ENCODE measurements around the gene RPSA. TPM values are rescaled to one million over a fixed set of nuclear protein-coding genes. Genes with fewer than 3 reads are reported as not detected.
"Not testable (repeated sequence)": the region's sequence is repeated elsewhere in the genome, so short reads cannot be mapped to it uniquely, and the experiment has no call there.

Gene RPSA
- total and polyA plus RNA-seq, 5 experiments from 2014 or later = 1,242 to 1,579 (median 1,388) TPM

- ATAC-seq (no peak), DNase-seq (no peak)
- peak overlapping the region in 3 of 10 donors; percentile 11 to 52 (median 26) for H3K27ac Mint-ChIP-seq
- POLR2A ChIA-PET = no interaction called here
- H3K27me3 Mint-ChIP-seq = no peaks in the 10 kb centered on the region
- H3K4me1 Mint-ChIP-seq = peaks cover 29 to 47% (median 41%) of the 10 kb centered on the region in 4 donors
- peaks cover 9 to 72% (median 30%) of the 10 kb centered on the region in 3 donors for H3K36me3 Mint-ChIP-seq
- no peak overlapping the region for H3K4me3 Mint-ChIP-seq
- no peaks in the 10 kb centered on the region for H3K9me3 Mint-ChIP-seq
Measured at GRCh38 chr3:39412668-39413260, 6.2 kb downstream of the RPSA start.

- peaks cover 5 to 61% (median 25%) of the 10 kb centered on the region in 3 donors for H3K36me3 Mint-ChIP-seq
- no peaks in the 10 kb centered on the region for H3K9me3 Mint-ChIP-seq
- no peak overlapping the region for H3K4me3 Mint-ChIP-seq
Measured at GRCh38 chr3:39413691-39414420, 7.3 kb downstream of the RPSA start.

GRCh38 chr3:39414421-39414907, 7.9 kb downstream of the RPSA start:
- ATAC-seq (peak; percentile 16 to 26), DNase-seq (peak in 1 of 10 donors; percentile 14)
- Mint-ChIP-seq H3K27ac (peak overlapping the region; percentile 16 to 93 (median 73)), H3K4me1 (peaks cover 27 to 35% (median 31%) of the 10 kb centered on the region in 4 donors), H3K36me3 (peaks cover 5 to 56% (median 25%) of the 10 kb centered on the region in 3 donors), H3K9me3 (no peaks in the 10 kb centered on the region), H3K27me3 (no peaks in the 10 kb centered on the region), H3K4me3 (peak overlapping the region in 1 of 10 donors; percentile 39)
- POLR2A ChIA-PET = interaction anchor here (3.9 kb wide), 1 partner anchor 7 kb away, joined by 29 read pairs; the partner anchor contains the start of gene RPSA

More at GRCh38 chr3:39413691-39414420, 7.3 kb downstream of the RPSA start:
- ATAC-seq (peak; percentile 15 to 16), DNase-seq (no peak)
- Mint-ChIP-seq H3K4me1 (peaks cover 27 to 41% (median 36%) of the 10 kb centered on the region in 4 donors), H3K27me3 (no peaks in the 10 kb centered on the region), H3K27ac (peak overlapping the region in 7 of 10 donors; percentile 56 to 93 (median 81))
- POLR2A ChIA-PET = no interaction called here

- H3K4me3 Mint-ChIP-seq, H3K27me3 Mint-ChIP-seq, DNase-seq, H3K9me3 Mint-ChIP-seq, ATAC-seq: not testable (repeated sequence)
- Mint-ChIP-seq H3K36me3 (peaks cover 5 to 47% (median 21%) of the 10 kb centered on the region in 3 donors), H3K4me1 (peaks cover 19 to 28% (median 25%) of the 10 kb centered on the region in 4 donors), H3K27ac (peak overlapping the region in 4 of 10 donors; percentile 9 to 92 (median 48))
- POLR2A ChIA-PET = interaction anchor here (3.9 kb wide), 1 partner anchor 8 kb away, joined by 29 read pairs; the partner anchor contains the start of gene RPSA
Measured at GRCh38 chr3:39415302-39415701, 8.8 kb downstream of the RPSA start.

GRCh38 chr3:39415983-39416382, 9.5 kb downstream of the RPSA start:
- ATAC-seq (no peak), DNase-seq (no peak)
- Mint-ChIP-seq H3K9me3 (no peaks in the 10 kb centered on the region), H3K36me3 (peaks cover 5 to 42% (median 21%) of the 10 kb centered on the region in 3 donors), H3K4me1 (peaks cover 15 to 23% (median 21%) of the 10 kb centered on the region in 4 donors), H3K27ac (peak overlapping the region in 6 of 10 donors; percentile 10 to 92 (median 54)), H3K27me3 (peaks cover 0 to 4% (median 3%) of the 10 kb centered on the region in 5 donors), H3K4me3 (no peak overlapping the region)
- POLR2A ChIA-PET = interaction anchor here (0.7 to 3.9 kb wide), 2 partner anchors 9 to 14 kb away, joined by 5 to 29 read pairs; partner anchors contain the start of gene RPSA

- not testable (repeated sequence) for ATAC-seq
- peak overlapping the region in 1 of 10 donors; percentile 92 for H3K27ac Mint-ChIP-seq
Measured at GRCh38 chr3:39416998-39417397, 10.5 kb downstream of the RPSA start.

GRCh38 chr3:39418556-39419225, 12.2 kb downstream of the RPSA start:
- DNase-seq, ATAC-seq: not testable (repeated sequence)

More at GRCh38 chr3:39416998-39417397, 10.5 kb downstream of the RPSA start:
- DNase-seq, H3K4me3 Mint-ChIP-seq, H3K9me3 Mint-ChIP-seq, H3K27me3 Mint-ChIP-seq: not testable (repeated sequence)
- Mint-ChIP-seq H3K4me1 (peaks cover 8 to 18% (median 14%) of the 10 kb centered on the region in 4 donors), H3K36me3 (peaks cover 0 to 42% (median 14%) of the 10 kb centered on the region in 3 donors)
- POLR2A ChIA-PET = interaction anchor here (0.6 to 3.9 kb wide), 3 partner anchors 10 to 33 kb away, joined by 3 to 29 read pairs (median 4); partner anchors contain the start of gene RPSA

GRCh38 chr3:39419742-39420315, 13.3 kb downstream of the RPSA start:
- POLR2A ChIA-PET = no interaction called here
- H3K9me3 Mint-ChIP-seq = no peaks in the 10 kb centered on the region
- H3K27ac Mint-ChIP-seq = no peak overlapping the region
- DNase-seq (no peak), ATAC-seq (no peak)
- H3K36me3 Mint-ChIP-seq = peaks cover 0 to 22% (median 8%) of the 10 kb centered on the region in 3 donors
- peaks cover 7 to 10% (median 9%) of the 10 kb centered on the region in 4 donors for H3K4me1 Mint-ChIP-seq
- peaks cover 0 to 9% (median 3%) of the 10 kb centered on the region in 5 donors for H3K27me3 Mint-ChIP-seq
- no peak overlapping the region for H3K4me3 Mint-ChIP-seq

More at GRCh38 chr3:39418556-39419225, 12.2 kb downstream of the RPSA start:
- H3K36me3 Mint-ChIP-seq = peaks cover 0 to 33% (median 9%) of the 10 kb centered on the region in 3 donors
- H3K27me3 Mint-ChIP-seq, H3K27ac Mint-ChIP-seq, POLR2A ChIA-PET, H3K9me3 Mint-ChIP-seq, H3K4me3 Mint-ChIP-seq: not testable (repeated sequence)
- peaks cover 8 to 13% (median 11%) of the 10 kb centered on the region in 4 donors for H3K4me1 Mint-ChIP-seq

- Mint-ChIP-seq H3K27me3 (peaks cover 0 to 9% (median 3%) of the 10 kb centered on the region in 5 donors), H3K27ac (no peak overlapping the region), H3K9me3 (no peaks in the 10 kb centered on the region), H3K4me1 (peaks cover 7 to 10% (median 9%) of the 10 kb centered on the region in 4 donors), H3K4me3 (no peak overlapping the region), H3K36me3 (peaks cover 0 to 19% (median 8%) of the 10 kb centered on the region in 3 donors)
- DNase-seq (no peak), ATAC-seq (no peak)
- POLR2A ChIA-PET = no interaction called here
Measured at GRCh38 chr3:39420543-39420942, 14.0 kb downstream of the RPSA start.

- H3K4me3 Mint-ChIP-seq = no peak overlapping the region
- H3K27me3 Mint-ChIP-seq = peaks cover 0 to 9% (median 3%) of the 10 kb centered on the region in 5 donors
- ATAC-seq (no peak), DNase-seq (no peak)
- H3K9me3 Mint-ChIP-seq = no peaks in the 10 kb centered on the region
- H3K36me3 Mint-ChIP-seq = peaks cover 0 to 19% (median 8%) of the 10 kb centered on the region in 3 donors
- H3K27ac Mint-ChIP-seq = no peak overlapping the region
- H3K4me1 Mint-ChIP-seq = no peaks in the 10 kb centered on the region
- POLR2A ChIA-PET = no interaction called here
Measured at GRCh38 chr3:39423436-39423970, 17.0 kb downstream of the RPSA start.

- POLR2A ChIA-PET = no interaction called here
- no peak for ATAC-seq
- H3K9me3 Mint-ChIP-seq = no peaks in the 10 kb centered on the region
- peaks cover 0 to 14% (median 0%) of the 10 kb centered on the region in 3 donors for H3K36me3 Mint-ChIP-seq
- DNase-seq = no peak
- H3K27me3 Mint-ChIP-seq = peaks cover 2 to 24% (median 11%) of the 10 kb centered on the region in 5 donors
- H3K4me1 Mint-ChIP-seq = peaks cover 0 to 5% (median 0%) of the 10 kb centered on the region in 4 donors
- no peak overlapping the region for H3K27ac Mint-ChIP-seq
- H3K4me3 Mint-ChIP-seq = no peak overlapping the region
Measured at GRCh38 chr3:39426312-39426711, 19.8 kb downstream of the RPSA start.
